ENCODE measurements around the gene CHCHD1. TPM values are rescaled to one million over a fixed set of nuclear protein-coding genes. Genes with fewer than 3 reads are reported as not detected.

Gene CHCHD1
- polyA plus RNA-seq, 12 donors, result 20.0 to 48.9 (median 31.4) TPM; not detected in 1

Other genes with a start within 250 kb of the CHCHD1 start
- gene USP54, start 190.7 kb upstream of the CHCHD1 start, polyA plus RNA-seq (ENCODE audit: insufficient read length in 12 of 12), result 10 to 100 TPM in 11 of 12 donors, not detected in 1; 13.3 to 33.5 (median 18.9) TPM
- 100 to 1,000 TPM in 11 of 12 donors, not detected in 1; 153 to 885 (median 515) TPM for gene MYOZ1, start 140.6 kb upstream of the CHCHD1 start, polyA plus RNA-seq (ENCODE audit: insufficient read length in 12 of 12)
- 100 to 1,000 TPM in 10 of 12 donors, 10 to 100 TPM in 1, not detected in 1; 82.7 to 263 (median 191) TPM for gene SYNPO2L, start 126.0 kb upstream of the CHCHD1 start, polyA plus RNA-seq (ENCODE audit: insufficient read length in 12 of 12)
- 10 to 100 TPM in 5 of 12 donors, 1 to 10 TPM in 6, not detected in 1; 6.2 to 22.3 (median 10.0) TPM for gene AGAP5, start 83.9 kb upstream of the CHCHD1 start, polyA plus RNA-seq (ENCODE audit: insufficient read length in 12 of 12)
- 10 to 100 TPM in 11 of 12 donors, not detected in 1; 28.7 to 62.7 (median 49.9) TPM for gene SEC24C, start 37.7 kb upstream of the CHCHD1 start, polyA plus RNA-seq (ENCODE audit: insufficient read length in 12 of 12)
- 100 to 1,000 TPM in 1 of 12 donors, 10 to 100 TPM in 10, not detected in 1; 53.3 to 172 (median 69.1) TPM for gene ZSWIM8, start 3.6 kb downstream of the CHCHD1 start, polyA plus RNA-seq (ENCODE audit: insufficient read length in 12 of 12)
- gene NDST2, start 29.6 kb downstream of the CHCHD1 start, polyA plus RNA-seq (ENCODE audit: insufficient read length in 12 of 12), result 10 to 100 TPM in 11 of 12 donors, not detected in 1; 12.4 to 40.5 (median 17.7) TPM
- gene CAMK2G, start 92.5 kb downstream of the CHCHD1 start, polyA plus RNA-seq (ENCODE audit: insufficient read length in 12 of 12), result 10 to 100 TPM in 11 of 12 donors, not detected in 1; 23.7 to 39.2 (median 31.3) TPM
- gene PLAU, start 129.1 kb downstream of the CHCHD1 start, polyA plus RNA-seq (ENCODE audit: insufficient read length in 12 of 12), result 10 to 100 TPM in 11 of 12 donors, not detected in 1; 26.2 to 48.1 (median 31.2) TPM
- 100 to 1,000 TPM; 107 to 176 (median 147) TPM for gene VCL, start 216.1 kb downstream of the CHCHD1 start, polyA plus RNA-seq (ENCODE audit: insufficient read length in 12 of 12)

Measured in muscle of arm (tissue), 12 donors.